Mucosa of descending colon (tissue), 3 donors: ENCODE measurements around the gene SCUBE1. TPM values are rescaled to one million over a fixed set of nuclear protein-coding genes. Genes with fewer than 3 reads are reported as not detected.

Experiments
- ATAC-seq: fragments of 200-7000 bp; cut with Tn5 transposase; one replicate; pipeline ENCODE4 v1.9.1; 2020; ENCODE audit warnings: mild to moderate bottlenecking, moderate library complexity
- DNase-seq, 3 donors: peaks; one replicate each; pipeline ENCODE4 v3.0.0-alpha.2; 2020
- H3K36me3 ChIP-seq: fragments of 200-600 bp; one replicate; pipeline ENCODE4 v1.8.0; 2021; ENCODE audit warnings: low read depth, mild to moderate bottlenecking
- H3K4me1 ChIP-seq: fragments of 200-600 bp; one replicate; pipeline ENCODE4 v1.8.0; 2021; ENCODE audit warnings: low read depth, mild to moderate bottlenecking
- H3K4me3 ChIP-seq: fragments of 200-600 bp; one replicate; pipeline ENCODE4 v1.8.0; 2021; ENCODE audit warnings: mild to moderate bottlenecking
- H3K9me3 ChIP-seq: fragments of 200-600 bp; one replicate; pipeline ENCODE4 v1.8.0; 2021; ENCODE audit warnings: mild to moderate bottlenecking
- intact Hi-C, 2 donors: fragments of 100-400 bp; cut with DNase I in 1 of 2; cut with micrococcal nuclease in 1 of 2; formaldehyde crosslinking; loops; one replicate each; pipeline versions ENCODE4 v1.11.0 to v1.11.1; 2022; cut with DNase I, micrococcal nuclease
- total RNA-seq, 3 donors: library from RNA; stranded (reverse); fragmentation: NEBNext Ultra II Directional in 2 of 3; extraction: Animal tissue kit (Norgen Biotek cat#: 25700) in 2 of 3; gene quantifications; one replicate each; pipeline versions ENCODE4 v1.2.1 to v1.2.4, GENCODE V29; 2021 to 2023
- TF ChIP-seq, protein P1 (sequence below): fragments of 200-600 bp; IDR thresholded peaks from one replicate; pipeline ENCODE4 v1.8.0; 2022; ENCODE audit warnings: antibody characterized with exemption, mild to moderate bottlenecking
- donor health status: DM: no; HTN: no; CAD: no; lungs with moderate emphysema.
- donor health status: DM: no; HTN: no; CAD: no.
- donor health status: DM: no; HTN: yes; CAD: no.

Gene SCUBE1
- total RNA-seq, 3 donors from 2014 or later = 3.8 to 20.9 (median 4.7) TPM

DNA sequence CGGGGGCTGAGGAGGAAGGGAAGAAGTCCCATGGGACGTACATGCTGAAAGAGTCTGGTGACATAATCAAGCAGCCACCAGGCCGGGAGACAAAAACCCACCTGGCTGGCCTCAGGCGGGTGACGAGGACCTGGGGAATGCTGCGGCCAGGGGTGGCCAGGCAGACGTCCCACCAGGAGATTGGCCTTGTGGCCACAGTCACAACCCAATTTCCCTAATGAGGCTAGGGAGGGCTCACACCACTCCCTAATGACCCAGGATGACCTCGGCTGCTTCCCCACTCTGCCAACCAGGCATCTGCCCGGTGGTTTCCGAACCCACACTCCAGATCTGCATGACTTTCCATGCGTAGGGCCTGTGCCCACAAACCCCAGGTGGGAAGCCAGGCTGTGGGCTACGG is 66.9 kb downstream of the SCUBE1 start:
- TF ChIP-seq, protein P1, sequence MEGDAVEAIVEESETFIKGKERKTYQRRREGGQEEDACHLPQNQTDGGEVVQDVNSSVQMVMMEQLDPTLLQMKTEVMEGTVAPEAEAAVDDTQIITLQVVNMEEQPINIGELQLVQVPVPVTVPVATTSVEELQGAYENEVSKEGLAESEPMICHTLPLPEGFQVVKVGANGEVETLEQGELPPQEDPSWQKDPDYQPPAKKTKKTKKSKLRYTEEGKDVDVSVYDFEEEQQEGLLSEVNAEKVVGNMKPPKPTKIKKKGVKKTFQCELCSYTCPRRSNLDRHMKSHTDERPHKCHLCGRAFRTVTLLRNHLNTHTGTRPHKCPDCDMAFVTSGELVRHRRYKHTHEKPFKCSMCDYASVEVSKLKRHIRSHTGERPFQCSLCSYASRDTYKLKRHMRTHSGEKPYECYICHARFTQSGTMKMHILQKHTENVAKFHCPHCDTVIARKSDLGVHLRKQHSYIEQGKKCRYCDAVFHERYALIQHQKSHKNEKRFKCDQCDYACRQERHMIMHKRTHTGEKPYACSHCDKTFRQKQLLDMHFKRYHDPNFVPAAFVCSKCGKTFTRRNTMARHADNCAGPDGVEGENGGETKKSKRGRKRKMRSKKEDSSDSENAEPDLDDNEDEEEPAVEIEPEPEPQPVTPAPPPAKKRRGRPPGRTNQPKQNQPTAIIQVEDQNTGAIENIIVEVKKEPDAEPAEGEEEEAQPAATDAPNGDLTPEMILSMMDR = no peak
- H3K4me3 ChIP-seq = no peak overlapping the region
- DNase-seq = no peak
- intact Hi-C loops = loop anchor here (10.0 kb wide), 2 partner anchors 68 to 108 kb away; partner anchors contain the start of gene SCUBE1 (in 2 of the 2)
- H3K36me3 ChIP-seq = no peaks in the 10 kb centered on the region
- no peak for ATAC-seq
- no peaks in the 10 kb centered on the region for H3K9me3 ChIP-seq
- H3K4me1 ChIP-seq = peaks cover 7% of the 10 kb centered on the region

DNA sequence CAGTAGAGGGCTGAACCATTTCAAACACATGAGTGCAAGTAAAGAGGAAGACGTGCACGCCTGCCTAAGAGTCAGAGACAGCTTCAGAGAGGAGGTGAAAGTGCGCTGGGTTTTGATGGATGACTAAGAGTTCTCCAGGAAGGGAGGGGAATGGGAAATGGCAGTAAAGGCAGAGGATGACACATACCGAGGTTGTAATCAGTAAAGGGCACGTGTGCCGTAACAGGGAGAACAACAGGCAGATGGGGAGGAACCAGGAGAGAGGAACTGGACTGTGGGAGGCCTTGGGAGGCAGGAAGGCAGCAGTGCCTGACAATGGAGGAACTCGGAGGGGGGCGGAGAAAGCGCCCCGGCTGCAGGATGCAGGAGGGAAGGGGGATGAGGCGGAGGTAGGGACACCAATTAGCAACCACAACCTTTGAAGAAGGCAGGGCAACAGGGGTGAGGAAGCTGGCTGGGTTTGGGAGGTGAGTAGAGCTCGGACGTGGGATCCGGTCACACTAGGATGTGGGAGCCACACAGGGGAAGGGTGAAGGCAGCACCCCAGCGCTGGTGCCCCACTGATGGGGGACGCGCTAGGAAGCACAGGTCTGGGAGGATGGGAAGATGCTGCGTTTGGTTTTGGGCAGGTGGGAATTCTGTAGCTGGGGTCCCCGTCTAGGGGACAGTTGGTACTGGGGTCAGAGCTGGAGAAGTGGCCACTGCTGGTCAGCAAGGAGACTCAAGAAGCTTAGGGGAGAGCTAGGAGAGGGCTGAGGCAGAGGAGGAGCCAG is 67.4 kb downstream of the SCUBE1 start:
- H3K4me3 ChIP-seq = no peak overlapping the region
- no peaks in the 10 kb centered on the region for H3K9me3 ChIP-seq
- ATAC-seq (no peak), DNase-seq (no peak)
- TF ChIP-seq, protein P1 = no peak
- H3K4me1 ChIP-seq = peaks cover 7% of the 10 kb centered on the region
- intact Hi-C loops = loop anchor here (10.0 kb wide), 2 partner anchors 69 to 109 kb away; partner anchors contain the start of gene SCUBE1 (in 2 of the 2)
- no peaks in the 10 kb centered on the region for H3K36me3 ChIP-seq

DNA sequence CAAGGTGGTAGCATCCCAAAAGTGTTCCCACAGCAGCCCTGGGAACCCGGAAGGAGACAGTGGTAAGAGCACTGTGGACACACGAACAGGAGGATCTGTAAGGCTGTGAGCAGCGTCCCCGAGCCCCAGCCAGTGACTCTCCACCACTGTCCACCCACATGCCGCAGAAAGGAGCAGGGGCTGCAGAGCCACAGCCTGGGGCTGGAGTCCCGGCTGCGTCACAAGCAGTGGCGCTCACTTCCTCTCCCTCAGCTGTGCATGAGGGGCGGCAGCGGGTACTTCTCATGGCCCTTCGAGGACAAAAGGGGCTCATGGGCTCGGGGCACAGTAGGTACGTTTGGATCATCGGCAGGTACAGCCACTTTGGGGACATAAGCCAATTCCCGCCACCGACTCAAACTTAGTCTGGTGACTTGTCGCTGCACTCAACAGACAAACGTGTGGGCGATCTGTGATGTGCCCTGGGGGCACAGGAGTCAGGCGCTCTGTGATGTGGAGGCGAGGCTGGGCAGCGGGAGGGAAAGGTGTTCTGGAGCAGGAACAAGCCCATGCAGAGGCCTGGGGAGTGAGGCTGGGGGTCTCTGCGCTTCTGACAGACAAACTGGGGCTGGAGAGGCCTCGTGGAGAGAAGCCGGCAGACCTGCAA is 68.5 kb downstream of the SCUBE1 start:
- Histone ChIP-seq H3K9me3 (no peaks in the 10 kb centered on the region), H3K4me1 (peaks cover 7% of the 10 kb centered on the region), H3K4me3 (no peak overlapping the region), H3K36me3 (no peaks in the 10 kb centered on the region)
- ATAC-seq = no peak
- TF ChIP-seq, protein P1 = no peak
- no peak for DNase-seq
- intact Hi-C loops = loop anchor here (10.0 kb wide), 2 partner anchors 70 to 110 kb away; partner anchors contain the start of gene SCUBE1 (in 2 of the 2)

DNA sequence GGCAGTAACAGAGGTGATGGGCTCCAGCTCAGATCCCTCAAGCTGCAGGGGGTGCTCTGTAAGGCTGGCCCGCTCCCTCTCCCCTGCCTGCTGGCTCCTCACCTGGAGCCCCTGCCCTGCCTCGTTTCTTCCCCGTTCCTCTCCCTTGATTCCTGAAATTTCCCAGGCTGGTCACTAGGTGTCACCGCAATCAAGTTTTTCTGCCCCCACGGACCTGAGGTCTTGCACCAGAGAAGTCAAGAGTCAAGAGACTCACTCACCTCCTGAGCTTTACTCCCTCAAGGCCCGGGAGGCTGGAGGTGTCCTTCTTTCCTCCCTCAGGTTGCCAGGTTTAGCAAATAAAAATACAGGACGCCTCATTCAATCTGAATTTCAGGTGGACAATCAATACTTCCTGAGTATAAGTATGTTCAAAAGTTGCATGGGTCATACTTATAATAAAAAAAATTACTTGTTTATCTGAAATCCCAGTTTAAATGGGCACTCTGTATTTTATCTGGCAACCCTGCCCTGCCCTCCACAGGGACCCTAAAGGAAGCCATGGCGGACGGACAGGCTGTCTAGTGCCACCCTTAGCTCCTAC is 69.2 kb downstream of the SCUBE1 start:
- peak in 1 of 3 donors; percentile 37 for DNase-seq
- H3K9me3 ChIP-seq = no peaks in the 10 kb centered on the region
- H3K4me1 ChIP-seq = peaks cover 7% of the 10 kb centered on the region
- H3K4me3 ChIP-seq = no peak overlapping the region
- TF ChIP-seq, protein P1 = peak; percentile 18
- peak; percentile 58 for ATAC-seq
- H3K36me3 ChIP-seq = no peaks in the 10 kb centered on the region
- intact Hi-C loops = loop anchor here (10.0 kb wide), 2 partner anchors 71 to 111 kb away; partner anchors contain the start of gene SCUBE1 (in 2 of the 2)

DNA sequence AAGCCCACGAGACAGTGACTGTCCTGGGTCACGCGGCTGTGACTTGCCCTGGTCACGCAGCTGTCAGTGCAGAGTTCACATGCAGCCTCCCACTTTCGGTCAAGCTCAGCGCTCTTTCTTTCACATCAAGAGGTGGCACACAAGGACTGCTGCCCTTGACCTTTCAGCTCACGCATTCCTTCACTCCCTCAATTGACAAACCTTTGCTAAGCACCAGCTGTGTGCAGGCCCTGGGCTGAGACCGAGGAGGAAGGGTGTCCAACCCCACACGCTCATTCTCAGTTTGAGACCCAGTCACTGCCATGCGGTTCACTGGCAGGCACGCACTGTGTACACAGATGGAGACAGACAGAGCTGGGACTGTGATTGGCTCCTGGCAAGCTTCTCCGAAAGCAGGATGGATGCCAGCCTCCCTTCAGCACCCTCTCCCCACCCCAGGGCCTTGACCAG is 70.3 kb downstream of the SCUBE1 start:
- H3K9me3 ChIP-seq = no peaks in the 10 kb centered on the region
- TF ChIP-seq, protein P1 = no peak
- H3K4me1 ChIP-seq = peaks cover 1% of the 10 kb centered on the region
- H3K36me3 ChIP-seq = no peaks in the 10 kb centered on the region
- intact Hi-C loops = loop anchor here (10.0 kb wide), 2 partner anchors 72 to 112 kb away; partner anchors contain the start of gene SCUBE1 (in 2 of the 2)
- DNase-seq (no peak), ATAC-seq (no peak)
- no peak overlapping the region for H3K4me3 ChIP-seq
